MM.1S (cell line): ENCODE measurements around the gene ZNF219.

Experiments
- CTCF ChIP-seq: fragments of 300-600 bp; sonication (generic); IDR thresholded peaks from 2 replicates; pipeline ENCODE4 v1.5.1; 2016; ENCODE audit warnings: antibody characterized with exemption, low read length, mixed read lengths
- EZH2 ChIP-seq: fragments of 300-600 bp; sonication (generic); optimal IDR thresholded peaks from 2 replicates; pipeline ENCODE3; 2017; ENCODE audit warnings: low read depth, mild to moderate bottlenecking, antibody characterized with exemption, low read length, mixed read lengths

- no peak for TF ChIP-seq CTCF
- no peak for TF ChIP-seq EZH2
These were observed 9.2 kb downstream of the ZNF219 start for GRCh38 chr14:21089271-21089670.
